Endodermal cell (in vitro differentiated cells): ENCODE results near the gene DCAF5. TPM values are rescaled to one million over a fixed set of nuclear protein-coding genes. Genes with fewer than 3 reads are reported as not detected.
"Not testable (repeated sequence)": the region's sequence is repeated elsewhere in the genome, so short reads cannot be mapped to it uniquely, and the experiment has no call there.

Experiments
- DNase-seq: peaks from one replicate; pipeline ENCODE4 v3.0.0-alpha.2; 2017
- H3K27ac ChIP-seq: 2 replicates; pipeline ENCODE4 v1.5.1; 2013; ENCODE audit warnings: mild to moderate bottlenecking, low read depth, low read length, moderate library complexity
- H3K27me3 ChIP-seq: 2 replicates; pipeline ENCODE4 v1.6.1; 2013; ENCODE audit warnings: mild to moderate bottlenecking, low read length, moderate library complexity; ENCODE audit not compliant: insufficient read depth, control insufficient read depth, poor library complexity, severe bottlenecking
- H3K36me3 ChIP-seq: 2 replicates; pipeline ENCODE4 v1.7.0; 2013; ENCODE audit warnings: mild to moderate bottlenecking, low read length, moderate library complexity; ENCODE audit not compliant: control insufficient read depth, insufficient read depth
- H3K4me1 ChIP-seq: one replicate; pipeline ENCODE4 v1.7.0; 2013; ENCODE audit warnings: low read length; ENCODE audit not compliant: control insufficient read depth, insufficient read depth
- H3K4me3 ChIP-seq: 2 replicates; pipeline ENCODE4 v1.5.1; 2013; ENCODE audit warnings: mild to moderate bottlenecking, low read length, moderate library complexity
- H3K9ac ChIP-seq: 2 replicates; pipeline ENCODE4 v1.6.1; 2013; ENCODE audit warnings: mild to moderate bottlenecking, low read length, moderate library complexity; ENCODE audit not compliant: poor library complexity, severe bottlenecking; ENCODE audit errors: extremely low read depth
- H3K9me3 ChIP-seq: 2 replicates; pipeline ENCODE4 v1.6.1; 2013; ENCODE audit warnings: mild to moderate bottlenecking, low read length, moderate library complexity; ENCODE audit not compliant: control insufficient read depth
- H3K27ac Mint-ChIP-seq: 2 replicates; pipeline ENCODE4 v1.8.0; 2020; ENCODE audit warnings: mixed read lengths
- H3K27me3 Mint-ChIP-seq: 2 replicates; pipeline ENCODE4 v1.8.0; 2021; ENCODE audit warnings: mild to moderate bottlenecking, mixed read lengths; ENCODE audit not compliant: insufficient read depth
- H3K36me3 Mint-ChIP-seq: 2 replicates; pipeline ENCODE4 v1.8.0; 2020; ENCODE audit warnings: low read depth, mixed read lengths
- H3K4me1 Mint-ChIP-seq: 2 replicates; pipeline ENCODE4 v1.8.0; 2020; ENCODE audit warnings: mixed read lengths
- H3K4me3 Mint-ChIP-seq: 2 replicates; pipeline ENCODE4 v1.8.0; 2020; ENCODE audit warnings: mild to moderate bottlenecking, moderate library complexity, mixed read lengths
- H3K9me3 Mint-ChIP-seq: 2 replicates; pipeline ENCODE4 v1.8.0; 2020; ENCODE audit warnings: mild to moderate bottlenecking, mixed read lengths
- WGBS, 2 experiments: methylation state at CpG; one replicate each; pipeline versions ENCODE4 v1.1.5 to v1.1.7; 2013; ENCODE audit warnings: missing lambda C conversion rate in 2 of 2, mixed read lengths in 1 of 2; ENCODE audit not compliant: insufficient coverage in 1 of 2, insufficient read length in 1 of 2; 5-methylcytosine and 5-hydroxymethylcytosine counted together
- total RNA-seq, 2 donors: library from RNA; stranded (reverse); fragmentation: NEBNext Ultra II Directional in 1 of 2; extraction: Animal tissue kit (Norgen Biotek cat#: 25700) in 1 of 2; gene quantifications; 2 replicates in 1 of 2; 3 replicates in 1 of 2; pipeline ENCODE4 v1.2.1, GENCODE V29; 2021
- TF ChIP-seq, protein P1 (sequence below): fragments of 200-600 bp; sonication (generic); conservative IDR thresholded peaks from 2 replicates; pipeline ENCODE4 v1.5.0; 2021; ENCODE audit warnings: antibody characterized with exemption, mild to moderate bottlenecking

Gene DCAF5
- total RNA-seq, 2 donors from 2014 or later, result 61.1 to 69.6 TPM

- no peak for DNase-seq
- H3K9ac ChIP-seq, result no peak overlapping the region
- H3K4me1 ChIP-seq, result peaks cover 10% of the 10 kb centered on the region
- H3K4me3 ChIP-seq, result no peak overlapping the region
- Mint-ChIP-seq H3K27me3 (no peaks in the 10 kb centered on the region), H3K36me3 (no peaks in the 10 kb centered on the region), H3K27ac (no peak overlapping the region), H3K9me3 (peaks cover 4% of the 10 kb centered on the region), H3K4me3 (no peak overlapping the region), H3K4me1 (peaks cover 39% of the 10 kb centered on the region)
- no peaks in the 10 kb centered on the region for H3K9me3 ChIP-seq
- WGBS, 2 experiments, result 52 to 57% methylated on average over 1 to 4 of the region's 7 CpGs
- no peak overlapping the region for H3K27ac ChIP-seq
- H3K27me3 ChIP-seq, result no peaks in the 10 kb centered on the region
- no peaks in the 10 kb centered on the region for H3K36me3 ChIP-seq
- TF ChIP-seq, protein P1, sequence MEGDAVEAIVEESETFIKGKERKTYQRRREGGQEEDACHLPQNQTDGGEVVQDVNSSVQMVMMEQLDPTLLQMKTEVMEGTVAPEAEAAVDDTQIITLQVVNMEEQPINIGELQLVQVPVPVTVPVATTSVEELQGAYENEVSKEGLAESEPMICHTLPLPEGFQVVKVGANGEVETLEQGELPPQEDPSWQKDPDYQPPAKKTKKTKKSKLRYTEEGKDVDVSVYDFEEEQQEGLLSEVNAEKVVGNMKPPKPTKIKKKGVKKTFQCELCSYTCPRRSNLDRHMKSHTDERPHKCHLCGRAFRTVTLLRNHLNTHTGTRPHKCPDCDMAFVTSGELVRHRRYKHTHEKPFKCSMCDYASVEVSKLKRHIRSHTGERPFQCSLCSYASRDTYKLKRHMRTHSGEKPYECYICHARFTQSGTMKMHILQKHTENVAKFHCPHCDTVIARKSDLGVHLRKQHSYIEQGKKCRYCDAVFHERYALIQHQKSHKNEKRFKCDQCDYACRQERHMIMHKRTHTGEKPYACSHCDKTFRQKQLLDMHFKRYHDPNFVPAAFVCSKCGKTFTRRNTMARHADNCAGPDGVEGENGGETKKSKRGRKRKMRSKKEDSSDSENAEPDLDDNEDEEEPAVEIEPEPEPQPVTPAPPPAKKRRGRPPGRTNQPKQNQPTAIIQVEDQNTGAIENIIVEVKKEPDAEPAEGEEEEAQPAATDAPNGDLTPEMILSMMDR, result peak; percentile 24
These were observed 118.2 kb downstream of the DCAF5 start for GRCh38 chr14:69034612-69035262.

DNA sequence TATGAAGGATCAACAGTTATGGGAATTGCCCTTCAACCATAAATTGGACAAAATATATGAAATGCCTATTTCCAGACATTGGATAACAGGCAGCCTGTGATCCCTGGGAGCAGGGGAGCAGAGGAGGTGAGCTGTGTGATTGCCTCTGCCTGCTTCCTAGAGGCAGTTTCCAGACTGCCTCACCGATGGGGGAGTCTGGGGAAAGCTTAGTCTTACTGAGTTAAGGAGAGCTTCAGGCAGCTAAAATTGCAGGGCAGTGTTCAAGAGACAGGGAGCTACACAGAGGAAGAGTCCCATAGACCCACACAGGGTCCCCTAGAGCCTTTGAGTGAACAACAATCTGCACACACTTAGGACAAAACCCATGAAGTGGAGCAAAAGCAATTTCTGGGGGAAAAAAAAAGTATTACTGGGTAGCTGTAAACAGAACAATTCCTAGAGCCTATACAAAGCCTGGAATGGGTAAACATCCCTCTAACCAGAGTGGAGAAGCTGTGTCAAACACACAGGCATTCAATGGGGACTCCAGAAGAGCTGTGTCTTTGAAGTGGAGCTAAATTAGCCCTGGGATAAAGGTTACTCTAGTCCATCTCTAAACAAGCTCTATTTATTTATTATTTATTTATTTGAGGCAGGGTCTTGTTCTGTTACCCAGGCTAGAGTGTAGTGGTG, 125.5 kb downstream of the DCAF5 start:
- 68% methylated on average over 1 of the region's 1 CpG; no CpG with 5 or more reads in 1 of the 2 experiments for WGBS, 2 experiments
- Mint-ChIP-seq H3K4me3 (no peak overlapping the region), H3K36me3 (no peaks in the 10 kb centered on the region), H3K27me3 (no peaks in the 10 kb centered on the region), H3K9me3 (peaks cover 4% of the 10 kb centered on the region), H3K27ac (peak overlapping the region; percentile 10), H3K4me1 (peaks cover 5% of the 10 kb centered on the region)
- Histone ChIP-seq H3K9ac (no peak overlapping the region), H3K27ac (no peak overlapping the region), H3K36me3 (no peaks in the 10 kb centered on the region), H3K9me3 (no peaks in the 10 kb centered on the region), H3K4me1 (no peaks in the 10 kb centered on the region), H3K4me3 (no peak overlapping the region), H3K27me3 (no peaks in the 10 kb centered on the region)
- no peak for DNase-seq
- TF ChIP-seq, protein P1, result no peak

- no peak for DNase-seq
- TF ChIP-seq, protein P1, result no peak
- 91 to 93% methylated on average over 4 of the region's 4 CpGs for WGBS, 2 experiments
- Histone ChIP-seq H3K4me3 (no peak overlapping the region), H3K27ac (no peak overlapping the region), H3K9me3 (no peaks in the 10 kb centered on the region), H3K36me3 (no peaks in the 10 kb centered on the region), H3K4me1 (no peaks in the 10 kb centered on the region), H3K27me3 (no peaks in the 10 kb centered on the region), H3K9ac (no peak overlapping the region)
- Mint-ChIP-seq H3K4me1 (peaks cover 5% of the 10 kb centered on the region), H3K9me3 (no peaks in the 10 kb centered on the region), H3K27me3 (no peaks in the 10 kb centered on the region), H3K36me3 (no peaks in the 10 kb centered on the region), H3K27ac (no peak overlapping the region), H3K4me3 (no peak overlapping the region)
These were observed 129.9 kb downstream of the DCAF5 start for GRCh38 chr14:69023035-69023434.

DNA sequence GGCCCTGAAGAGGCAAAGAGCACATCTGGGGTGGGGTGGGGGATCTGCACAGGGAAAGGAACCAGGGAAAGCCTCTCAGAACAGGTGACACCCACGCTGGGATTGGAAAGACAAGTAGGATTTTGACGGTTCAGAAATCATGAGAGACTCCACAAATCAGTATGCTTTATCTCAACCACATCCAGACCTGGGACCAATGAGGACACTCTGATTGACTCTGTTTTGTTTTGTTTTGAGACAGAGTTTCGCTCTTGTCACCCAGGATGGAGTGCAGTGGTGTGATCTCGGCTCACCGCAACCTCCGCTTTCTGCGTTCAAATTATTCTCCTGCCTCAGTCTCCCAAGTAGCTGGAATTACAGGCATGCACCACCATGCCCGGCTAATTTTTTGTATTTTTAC, 130.8 kb downstream of the DCAF5 start:
- not testable (repeated sequence) for H3K36me3 ChIP-seq, H3K9me3 ChIP-seq, H3K4me1 Mint-ChIP-seq, H3K27me3 ChIP-seq, H3K9me3 Mint-ChIP-seq, H3K27ac Mint-ChIP-seq, DNase-seq, H3K36me3 Mint-ChIP-seq, H3K9ac ChIP-seq, H3K27ac ChIP-seq, H3K27me3 Mint-ChIP-seq, H3K4me3 Mint-ChIP-seq, H3K4me1 ChIP-seq, H3K4me3 ChIP-seq
- 93 to 98% methylated on average over 6 to 8 of the region's 8 CpGs for WGBS, 2 experiments
